RWPE2 (cell line): ENCODE data around the gene ITPRID1.
A peak's percentile ranks its signal among the peaks of the same experiment; 100 is the strongest.

ENCODE experiments used
- ATAC-seq: fragments of 200-7000 bp; cut with Tn5 transposase; 3 replicates; pipeline ENCODE4 v1.9.1; 2021; ENCODE audit warnings: low read depth
- DNase-seq: peaks from one replicate; pipeline ENCODE4 v3.0.0-alpha.2; 2020; ENCODE audit warnings: low spot score
- H3K27ac ChIP-seq: fragments of 450-650 bp; 2 replicates; pipeline ENCODE4 v1.5.1; 2017; ENCODE audit warnings: mild to moderate bottlenecking; ENCODE audit not compliant: poor library complexity, severe bottlenecking
- H3K27me3 ChIP-seq: fragments of 250-450 bp; sonication (Bioruptor Pico); 2 replicates; pipeline ENCODE4 v1.5.1; 2021; ENCODE audit warnings: mild to moderate bottlenecking, moderate library complexity; ENCODE audit not compliant: insufficient read depth, poor library complexity, severe bottlenecking
- H3K36me3 ChIP-seq: fragments of 250-450 bp; sonication (Bioruptor Pico); 2 replicates; pipeline ENCODE4 v1.5.1; 2020; ENCODE audit warnings: low read depth, mild to moderate bottlenecking, moderate library complexity
- H3K4me1 ChIP-seq: fragments of 250-450 bp; sonication (Bioruptor Pico); 2 replicates; pipeline ENCODE4 v1.5.1; 2021; ENCODE audit warnings: mild to moderate bottlenecking, moderate library complexity; ENCODE audit not compliant: insufficient read depth, poor library complexity, severe bottlenecking
- H3K4me3 ChIP-seq: fragments of 250-450 bp; sonication (Bioruptor Pico); 2 replicates; pipeline ENCODE4 v1.5.1; 2021; ENCODE audit warnings: mild to moderate bottlenecking, moderate library complexity; ENCODE audit not compliant: severe bottlenecking
- H3K9me3 ChIP-seq: fragments of 250-450 bp; sonication (Bioruptor Pico); 2 replicates; pipeline ENCODE4 v1.5.1; 2021; ENCODE audit warnings: mild to moderate bottlenecking, moderate library complexity; ENCODE audit not compliant: severe bottlenecking
- CTCF ChIP-seq: fragments of 450-650 bp; IDR thresholded peaks from one replicate; pipeline ENCODE4 v1.5.1; 2017; ENCODE audit warnings: mild to moderate bottlenecking, moderate library complexity; ENCODE audit not compliant: poor library complexity, severe bottlenecking

ITPRID1 gene

DNA sequence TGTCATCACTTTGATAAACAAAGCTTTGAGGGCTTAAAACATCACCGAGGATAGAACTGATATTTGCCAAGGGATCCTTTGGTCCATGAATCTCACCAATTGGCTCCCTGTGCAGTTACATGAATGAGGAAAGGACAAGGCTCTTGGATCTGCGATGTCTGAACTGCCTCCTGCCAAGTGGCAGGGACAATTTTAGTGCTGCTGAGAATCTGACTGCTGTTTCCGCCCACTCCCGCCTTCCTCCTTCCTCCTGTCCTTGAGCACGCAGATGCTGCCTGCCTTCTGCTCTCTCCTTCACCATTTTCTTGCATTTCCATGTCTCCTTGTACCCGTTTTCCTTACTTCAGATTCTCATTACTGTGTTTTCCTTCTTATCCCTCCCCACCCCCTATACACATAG, 26.8 kb upstream of the ITPRID1 start:
- no peak for ATAC-seq
- no peak for TF ChIP-seq CTCF

GRCh38 chr7:31487476-31487875, 26.4 kb upstream of the ITPRID1 start:
- no peak for DNase-seq
- TF ChIP-seq CTCF: no peak
- no peak for ATAC-seq
- no peaks in the 10 kb centered on the region for H3K9me3 ChIP-seq
- no peaks in the 10 kb centered on the region for H3K27me3 ChIP-seq
- no peak overlapping the region for H3K4me3 ChIP-seq
- no peaks in the 10 kb centered on the region for H3K36me3 ChIP-seq
- H3K4me1 ChIP-seq: no peaks in the 10 kb centered on the region
- no peak overlapping the region for H3K27ac ChIP-seq

More for the DNA sequence above, 26.8 kb upstream of the ITPRID1 start:
- no peak for DNase-seq
- Histone ChIP-seq H3K9me3 (no peaks in the 10 kb centered on the region), H3K4me3 (no peak overlapping the region), H3K27ac (no peak overlapping the region), H3K4me1 (no peaks in the 10 kb centered on the region), H3K36me3 (no peaks in the 10 kb centered on the region), H3K27me3 (no peaks in the 10 kb centered on the region)

DNA sequence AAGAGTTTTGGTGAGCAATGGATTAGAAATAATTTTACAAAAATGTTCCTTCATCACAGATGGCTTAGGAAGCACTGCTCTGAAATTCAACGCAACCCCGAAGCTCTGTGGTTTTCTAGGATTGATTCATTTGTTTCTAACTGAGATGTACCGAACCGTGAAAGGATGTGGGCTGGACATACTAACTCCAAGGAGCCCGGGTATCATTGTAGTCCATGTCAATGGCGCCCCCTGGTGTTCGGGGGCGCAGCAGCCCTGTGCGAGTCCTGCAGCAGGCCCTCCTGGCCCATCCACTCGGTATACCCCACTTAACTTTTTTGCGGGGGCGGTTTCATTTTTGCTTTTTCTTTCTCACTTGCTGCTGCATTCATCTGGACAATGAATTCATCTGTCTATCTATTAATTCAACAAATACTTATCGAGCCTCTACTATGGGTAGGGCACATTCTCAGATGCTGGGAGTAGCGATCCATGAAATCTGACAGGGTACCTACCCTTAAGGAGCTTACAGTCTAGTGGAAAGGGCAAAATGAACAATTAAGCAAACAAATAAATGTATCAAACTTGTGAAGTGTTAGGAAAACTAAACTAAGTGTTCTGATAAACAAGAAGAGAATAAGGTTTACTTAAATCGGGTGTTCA, 25.2 kb upstream of the ITPRID1 start:
- Histone ChIP-seq H3K27me3 (no peaks in the 10 kb centered on the region), H3K36me3 (no peaks in the 10 kb centered on the region), H3K4me1 (peaks cover 9% of the 10 kb centered on the region), H3K27ac (no peak overlapping the region), H3K4me3 (no peak overlapping the region), H3K9me3 (no peaks in the 10 kb centered on the region)
- ATAC-seq (peak; percentile 80), DNase-seq (no peak)
- TF ChIP-seq CTCF: peak; percentile 85

DNA sequence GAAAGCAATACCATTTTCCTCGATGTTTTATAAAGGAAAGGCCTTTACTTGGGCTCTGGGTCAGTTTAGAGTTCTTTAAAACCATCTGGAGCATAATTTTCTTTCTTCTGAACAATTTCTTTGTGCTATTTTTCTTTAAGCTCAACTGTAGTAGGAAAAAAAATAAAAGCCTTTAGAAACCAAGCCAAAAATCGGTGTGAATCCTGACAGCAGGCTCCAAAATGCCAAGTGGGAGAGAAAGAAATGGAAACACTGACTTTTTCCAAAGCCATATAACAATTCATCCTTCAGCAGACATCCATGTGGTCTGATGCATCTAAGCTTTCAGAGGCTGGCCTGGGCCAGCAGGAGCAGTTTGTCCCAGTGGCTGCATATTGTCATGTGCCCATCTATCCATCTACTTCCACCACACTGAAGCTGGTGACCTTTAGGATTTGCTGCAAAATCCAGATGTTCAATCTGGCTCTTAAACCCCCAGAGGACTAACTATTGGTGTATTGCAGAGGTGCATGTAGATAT, 23.0 kb upstream of the ITPRID1 start:
- ATAC-seq: no peak
- no peak for TF ChIP-seq CTCF
- DNase-seq: no peak
- Histone ChIP-seq H3K9me3 (no peaks in the 10 kb centered on the region), H3K4me1 (peaks cover 17% of the 10 kb centered on the region), H3K36me3 (no peaks in the 10 kb centered on the region), H3K27ac (no peak overlapping the region), H3K4me3 (no peak overlapping the region), H3K27me3 (no peaks in the 10 kb centered on the region)

GRCh38 chr7:31492086-31492485, 21.8 kb upstream of the ITPRID1 start:
- Histone ChIP-seq H3K4me1 (peaks cover 17% of the 10 kb centered on the region), H3K4me3 (no peak overlapping the region), H3K36me3 (no peaks in the 10 kb centered on the region), H3K9me3 (no peaks in the 10 kb centered on the region), H3K27ac (no peak overlapping the region), H3K27me3 (no peaks in the 10 kb centered on the region)
- DNase-seq: no peak
- TF ChIP-seq CTCF: no peak
- ATAC-seq: no peak
